ENCODE data around the gene KANK4.

The KANK4 gene

GRCh38 chr1:62336995-62337705, 17.9 kb upstream of the KANK4 start:
- DNase-seq, result no peak

- no peak for DNase-seq
Measured at GRCh38 chr1:62336638-62336994, 17.4 kb upstream of the KANK4 start.

- no peak for DNase-seq
Measured at GRCh38 chr1:62335656-62336055, 16.4 kb upstream of the KANK4 start.

- DNase-seq, result no peak
Measured at GRCh38 chr1:62334434-62334985, 15.3 kb upstream of the KANK4 start.

GRCh38 chr1:62333441-62333840, 14.2 kb upstream of the KANK4 start:
- DNase-seq, result no peak

- no peak for DNase-seq
Measured at GRCh38 chr1:62327360-62328055, 8.3 kb upstream of the KANK4 start.

GRCh38 chr1:62325681-62326080, 6.4 kb upstream of the KANK4 start:
- no peak for DNase-seq

- no peak for DNase-seq
Measured at GRCh38 chr1:62325081-62325480, 5.8 kb upstream of the KANK4 start.

- no peak for DNase-seq
Measured at GRCh38 chr1:62321446-62321845, 2.2 kb upstream of the KANK4 start.

- no peak for DNase-seq
Measured at GRCh38 chr1:62318320-62318755, 896 bp downstream of the KANK4 start.

- no peak for DNase-seq
Measured at GRCh38 chr1:62317021-62317768, 2.0 kb downstream of the KANK4 start.

- DNase-seq, result no peak
Measured at GRCh38 chr1:62316135-62316534, 3.1 kb downstream of the KANK4 start.

- DNase-seq, result no peak
Measured at GRCh38 chr1:62315387-62315786, 3.8 kb downstream of the KANK4 start.

- DNase-seq, result no peak
Measured at GRCh38 chr1:62314454-62315350, 4.5 kb downstream of the KANK4 start.

GRCh38 chr1:62312698-62313097, 6.5 kb downstream of the KANK4 start:
- no peak for DNase-seq

- no peak for DNase-seq
Measured at GRCh38 chr1:62311473-62311943, 7.7 kb downstream of the KANK4 start.

- no peak for DNase-seq
Measured at GRCh38 chr1:62309906-62310305, 9.3 kb downstream of the KANK4 start.

GRCh38 chr1:62308606-62309005, 10.6 kb downstream of the KANK4 start:
- no peak for DNase-seq

GRCh38 chr1:62307895-62308492, 11.2 kb downstream of the KANK4 start:
- no peak for DNase-seq

GRCh38 chr1:62307446-62307845, 11.8 kb downstream of the KANK4 start:
- DNase-seq, result no peak

GRCh38 chr1:62306065-62306464, 13.2 kb downstream of the KANK4 start:
- DNase-seq, result no peak

GRCh38 chr1:62304975-62305374, 14.3 kb downstream of the KANK4 start:
- no peak for DNase-seq
